ENCODE measurements around the gene CLSTN2.

DNA sequence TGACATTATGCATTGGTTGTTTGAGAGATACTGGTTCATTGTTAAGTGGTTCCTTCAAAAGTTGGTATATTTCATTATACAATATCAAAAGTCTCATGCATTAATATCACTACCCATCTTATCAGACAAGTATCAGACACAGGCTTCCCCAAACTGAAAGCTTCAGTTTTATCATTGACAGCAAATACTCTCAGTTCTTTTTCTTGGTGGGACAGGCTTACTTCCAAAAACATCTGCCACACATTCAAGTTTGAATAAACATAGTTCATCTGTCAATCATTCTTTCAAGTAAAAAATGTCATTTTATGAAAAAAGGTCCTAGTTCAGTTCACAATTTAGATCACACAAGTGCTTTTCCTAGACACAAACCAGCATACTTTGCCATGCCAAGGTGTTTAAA lies 462.9 kb downstream of the CLSTN2 start:
- TF ChIP-seq, protein P1, sequence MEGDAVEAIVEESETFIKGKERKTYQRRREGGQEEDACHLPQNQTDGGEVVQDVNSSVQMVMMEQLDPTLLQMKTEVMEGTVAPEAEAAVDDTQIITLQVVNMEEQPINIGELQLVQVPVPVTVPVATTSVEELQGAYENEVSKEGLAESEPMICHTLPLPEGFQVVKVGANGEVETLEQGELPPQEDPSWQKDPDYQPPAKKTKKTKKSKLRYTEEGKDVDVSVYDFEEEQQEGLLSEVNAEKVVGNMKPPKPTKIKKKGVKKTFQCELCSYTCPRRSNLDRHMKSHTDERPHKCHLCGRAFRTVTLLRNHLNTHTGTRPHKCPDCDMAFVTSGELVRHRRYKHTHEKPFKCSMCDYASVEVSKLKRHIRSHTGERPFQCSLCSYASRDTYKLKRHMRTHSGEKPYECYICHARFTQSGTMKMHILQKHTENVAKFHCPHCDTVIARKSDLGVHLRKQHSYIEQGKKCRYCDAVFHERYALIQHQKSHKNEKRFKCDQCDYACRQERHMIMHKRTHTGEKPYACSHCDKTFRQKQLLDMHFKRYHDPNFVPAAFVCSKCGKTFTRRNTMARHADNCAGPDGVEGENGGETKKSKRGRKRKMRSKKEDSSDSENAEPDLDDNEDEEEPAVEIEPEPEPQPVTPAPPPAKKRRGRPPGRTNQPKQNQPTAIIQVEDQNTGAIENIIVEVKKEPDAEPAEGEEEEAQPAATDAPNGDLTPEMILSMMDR (IDR thresholded peaks at IDR 0.05) = no peak
- TF ChIP-seq EP300 (IDR thresholded peaks at IDR 0.05) = no peak
